ENCODE measurements around the gene UBE2E1.

UBE2E1 gene

GRCh38 chr3:23762214-23762613 is 43.5 kb upstream of the UBE2E1 start:
- TF ChIP-seq CTCF (IDR thresholded peaks at IDR 0.05; ENCODE audit: extremely low read depth, insufficient read depth, missing control alignments), result no peak
- in situ Hi-C loops (cut with MboI; ENCODE audit: low pct_unique_long_range_greater_than_20kb, low sequenced_read_pairs, unreplicated experiment), result no loop called here
- DNase-seq (ENCODE audit: low spot score), result peak; percentile 80

GRCh38 chr3:23762759-23763477 is 42.8 kb upstream of the UBE2E1 start:
- no peak for DNase-seq (ENCODE audit: low spot score)
- in situ Hi-C loops (cut with MboI; ENCODE audit: low pct_unique_long_range_greater_than_20kb, low sequenced_read_pairs, unreplicated experiment), result no loop called here
- no peak for TF ChIP-seq CTCF (IDR thresholded peaks at IDR 0.05; ENCODE audit: extremely low read depth, insufficient read depth, missing control alignments)

- no peak for DNase-seq (ENCODE audit: low spot score)
- in situ Hi-C loops (cut with MboI; ENCODE audit: low pct_unique_long_range_greater_than_20kb, low sequenced_read_pairs, unreplicated experiment), result no loop called here
- TF ChIP-seq CTCF (IDR thresholded peaks at IDR 0.05; ENCODE audit: extremely low read depth, insufficient read depth, missing control alignments), result no peak
Measured at GRCh38 chr3:23764407-23764806, 41.3 kb upstream of the UBE2E1 start.

- in situ Hi-C loops (cut with MboI; ENCODE audit: low pct_unique_long_range_greater_than_20kb, low sequenced_read_pairs, unreplicated experiment), result no loop called here
- DNase-seq (ENCODE audit: low spot score), result no peak
- TF ChIP-seq CTCF (IDR thresholded peaks at IDR 0.05; ENCODE audit: extremely low read depth, insufficient read depth, missing control alignments), result no peak
Measured at GRCh38 chr3:23767546-23767945, 38.2 kb upstream of the UBE2E1 start.

GRCh38 chr3:23775254-23775909 is 30.4 kb upstream of the UBE2E1 start:
- no peak for TF ChIP-seq CTCF (IDR thresholded peaks at IDR 0.05; ENCODE audit: extremely low read depth, insufficient read depth, missing control alignments)
- in situ Hi-C loops (cut with MboI; ENCODE audit: low pct_unique_long_range_greater_than_20kb, low sequenced_read_pairs, unreplicated experiment), result no loop called here
- DNase-seq (ENCODE audit: low spot score), result no peak

GRCh38 chr3:23776352-23776891 is 29.3 kb upstream of the UBE2E1 start:
- no peak for DNase-seq (ENCODE audit: low spot score)
- TF ChIP-seq CTCF (IDR thresholded peaks at IDR 0.05; ENCODE audit: extremely low read depth, insufficient read depth, missing control alignments), result no peak
- in situ Hi-C loops (cut with MboI; ENCODE audit: low pct_unique_long_range_greater_than_20kb, low sequenced_read_pairs, unreplicated experiment), result no loop called here

Measured in GM13977 (cell line).